Mesenchymal stem cell (in vitro differentiated cells and primary cell): ENCODE data around the gene OTOG.

ENCODE experiments used
- DNase-seq: peaks from one replicate; pipeline ENCODE4 v3.0.0-alpha.2; 2013
- H2AFZ ChIP-seq: one replicate; pipeline ENCODE4 v1.6.1; 2013; ENCODE audit warnings: low read depth, mild to moderate bottlenecking, control low read depth, inconsistent platforms, low read length, moderate library complexity
- H2AK5ac ChIP-seq: 2 replicates; pipeline ENCODE4 v1.6.1; 2013; ENCODE audit warnings: low read length, moderate library complexity, mild to moderate bottlenecking, inconsistent platforms; ENCODE audit not compliant: severe bottlenecking
- H2BK120ac ChIP-seq: one replicate; pipeline ENCODE4 v1.6.1; 2013; ENCODE audit warnings: low read depth, mild to moderate bottlenecking, inconsistent platforms, low read length, moderate library complexity
- H2BK12ac ChIP-seq, 2 experiments: one replicate each; pipeline ENCODE4 v1.6.1; 2013; ENCODE audit warnings: inconsistent platforms in 2 of 2, low read length in 2 of 2, mild to moderate bottlenecking in 2 of 2, moderate library complexity in 2 of 2, control low read depth in 1 of 2
- H2BK15ac ChIP-seq: one replicate; pipeline ENCODE4 v1.6.1; 2013; ENCODE audit warnings: mild to moderate bottlenecking, low read depth, inconsistent platforms; ENCODE audit not compliant: poor library complexity, severe bottlenecking
- H2BK5ac ChIP-seq: 2 replicates; pipeline ENCODE4 v1.6.1; 2013; ENCODE audit warnings: low read depth, mild to moderate bottlenecking, low read length, control low read depth, inconsistent platforms; ENCODE audit not compliant: poor library complexity, severe bottlenecking
- H3K14ac ChIP-seq, 2 experiments: one replicate each; pipeline ENCODE4 v1.6.1; 2013; ENCODE audit warnings: inconsistent platforms in 2 of 2, low read length in 2 of 2, control low read depth in 1 of 2, mild to moderate bottlenecking in 1 of 2, moderate library complexity in 1 of 2
- H3K18ac ChIP-seq, 2 experiments: one replicate each; pipeline ENCODE4 v1.6.1; 2013; ENCODE audit warnings: inconsistent platforms in 2 of 2, low read length in 2 of 2, control low read depth in 1 of 2, low read depth in 1 of 2, mild to moderate bottlenecking in 1 of 2
- H3K23ac ChIP-seq, 2 experiments: one replicate each; pipeline ENCODE4 v1.6.1; 2013; ENCODE audit warnings: inconsistent platforms in 2 of 2, low read length in 2 of 2, mild to moderate bottlenecking in 2 of 2, moderate library complexity in 2 of 2, control low read depth in 1 of 2
- H3K27ac ChIP-seq: 2 replicates; pipeline ENCODE4 v1.5.1; 2013; ENCODE audit warnings: mild to moderate bottlenecking, moderate library complexity, low read length, control low read depth, inconsistent platforms; ENCODE audit not compliant: poor library complexity, severe bottlenecking
- H3K27me3 ChIP-seq, 2 experiments: 2 replicates each; pipeline versions ENCODE4 v1.6.1 to v1.7.0; 2013; ENCODE audit warnings: low read length in 2 of 2, mild to moderate bottlenecking in 2 of 2, moderate library complexity in 2 of 2, control low read depth in 1 of 2, inconsistent platforms in 1 of 2; ENCODE audit not compliant: control insufficient read depth in 1 of 2, insufficient read depth in 1 of 2
- H3K36me3 ChIP-seq, 2 experiments: 2 replicates each; pipeline versions ENCODE4 v1.6.1 to v1.7.0; 2013; ENCODE audit warnings: low read length in 2 of 2, control low read depth in 1 of 2, inconsistent platforms in 1 of 2, low read depth in 1 of 2, mild to moderate bottlenecking in 1 of 2; ENCODE audit not compliant: insufficient read depth in 2 of 2, control insufficient read depth in 1 of 2
- H3K4ac ChIP-seq, 2 experiments: one replicate each; pipeline ENCODE4 v1.6.1; 2013; ENCODE audit warnings: inconsistent platforms in 2 of 2, low read length in 2 of 2, mild to moderate bottlenecking in 2 of 2, moderate library complexity in 2 of 2, control low read depth in 1 of 2, low read depth in 1 of 2
- H3K4me1 ChIP-seq: 2 replicates; pipeline ENCODE4 v1.6.1; 2013; ENCODE audit warnings: low read depth, low read length, control low read depth; ENCODE audit not compliant: control insufficient read depth, insufficient read depth
- H3K4me2 ChIP-seq: 2 replicates; pipeline ENCODE4 v1.6.1; 2013; ENCODE audit warnings: low read length, mild to moderate bottlenecking, inconsistent platforms; ENCODE audit not compliant: poor library complexity, severe bottlenecking
- H3K4me3 ChIP-seq, 2 experiments: 2 replicates each; pipeline versions ENCODE4 v1.5.1 to v1.7.0; 2013; ENCODE audit warnings: low read length in 2 of 2, mild to moderate bottlenecking in 2 of 2, control low read depth in 1 of 2, low read depth in 1 of 2; ENCODE audit not compliant: insufficient read depth in 1 of 2
- H3K79me1 ChIP-seq: replicated peaks from 2 replicates; pipeline ENCODE4 v1.6.1; 2013; ENCODE audit warnings: mild to moderate bottlenecking, control low read depth, low read length, inconsistent platforms; ENCODE audit not compliant: poor library complexity, severe bottlenecking
- H3K9ac ChIP-seq: 2 replicates; pipeline ENCODE4 v1.7.0; 2013; ENCODE audit warnings: mild to moderate bottlenecking, low read length, moderate library complexity
- H3K9me3 ChIP-seq: 2 replicates; pipeline ENCODE4 v1.7.0; 2013; ENCODE audit warnings: mild to moderate bottlenecking, low read length; ENCODE audit not compliant: control insufficient read depth
- H4K8ac ChIP-seq: one replicate; pipeline ENCODE4 v1.6.1; 2013; ENCODE audit warnings: inconsistent platforms, mild to moderate bottlenecking, low read length, moderate library complexity
- H4K91ac ChIP-seq: one replicate; pipeline ENCODE4 v1.6.1; 2013; ENCODE audit warnings: mild to moderate bottlenecking, low read length, inconsistent platforms
- WGBS: methylation state at CpG from one replicate; pipeline ENCODE4 v1.1.7; 2013; ENCODE audit warnings: mixed read lengths; 5-methylcytosine and 5-hydroxymethylcytosine counted together

The OTOG gene

GRCh38 chr11:17533778-17534415 is 13.2 kb upstream of the OTOG start:
- Histone ChIP-seq H3K23ac (no peak overlapping the region), H3K4me3 (no peak overlapping the region), H2BK120ac (no peak overlapping the region), H4K91ac (no peak overlapping the region), H2AK5ac (no peak overlapping the region), H2AFZ (no peak overlapping the region), H3K4me1 (no peaks in the 10 kb centered on the region), H3K27ac (no peak overlapping the region), H3K4ac (no peak overlapping the region), H3K79me1 (no peaks in the 10 kb centered on the region), H2BK5ac (no peak overlapping the region), H3K27me3 (peaks cover 59 to 84% of the 10 kb centered on the region in 2 experiments), H3K4me2 (no peak overlapping the region), H2BK12ac (no peak overlapping the region), H3K18ac (no peak overlapping the region), H3K36me3 (no peaks in the 10 kb centered on the region), H3K9me3 (no peaks in the 10 kb centered on the region), H4K8ac (no peak overlapping the region), H3K9ac (no peak overlapping the region), H3K14ac (no peak overlapping the region), H2BK15ac (no peak overlapping the region)
- no peak for DNase-seq
- WGBS, result 61% methylated on average over 11 of the region's 11 CpGs

GRCh38 chr11:17535488-17535887 is 11.6 kb upstream of the OTOG start:
- Histone ChIP-seq H4K91ac (no peak overlapping the region), H3K79me1 (no peaks in the 10 kb centered on the region), H2BK12ac (no peak overlapping the region), H3K9me3 (no peaks in the 10 kb centered on the region), H3K4me1 (no peaks in the 10 kb centered on the region), H3K9ac (no peak overlapping the region), H3K18ac (no peak overlapping the region), H3K23ac (no peak overlapping the region), H2AK5ac (no peak overlapping the region), H3K4me3 (no peak overlapping the region), H3K14ac (no peak overlapping the region), H4K8ac (no peak overlapping the region), H3K4ac (no peak overlapping the region), H3K27me3 (peaks cover 49 to 81% of the 10 kb centered on the region in 2 experiments), H2BK15ac (no peak overlapping the region), H2BK5ac (no peak overlapping the region), H3K4me2 (no peak overlapping the region), H3K27ac (no peak overlapping the region), H2AFZ (no peak overlapping the region), H3K36me3 (no peaks in the 10 kb centered on the region), H2BK120ac (no peak overlapping the region)
- 100% methylated on average over 1 of the region's 3 CpGs for WGBS
- DNase-seq, result no peak

GRCh38 chr11:17537261-17537660 is 9.8 kb upstream of the OTOG start:
- Histone ChIP-seq H2BK12ac (no peak overlapping the region), H3K4me2 (no peak overlapping the region), H3K9me3 (no peaks in the 10 kb centered on the region)

GRCh38 chr11:17538054-17538453 is 9.0 kb upstream of the OTOG start:
- Histone ChIP-seq H3K4me3 (no peak overlapping the region), H3K79me1 (no peaks in the 10 kb centered on the region), H3K4me2 (no peak overlapping the region), H2AFZ (no peak overlapping the region), H3K4me1 (no peaks in the 10 kb centered on the region), H3K36me3 (no peaks in the 10 kb centered on the region), H4K8ac (no peak overlapping the region), H3K9me3 (no peaks in the 10 kb centered on the region), H3K23ac (no peak overlapping the region), H4K91ac (no peak overlapping the region), H2BK15ac (no peak overlapping the region), H3K27me3 (peaks cover 49 to 91% of the 10 kb centered on the region in 2 experiments), H3K9ac (no peak overlapping the region), H3K18ac (no peak overlapping the region), H2BK5ac (no peak overlapping the region), H2BK120ac (no peak overlapping the region), H2BK12ac (no peak overlapping the region), H3K4ac (no peak overlapping the region), H3K14ac (peak overlapping the region in 1 of 2 experiments; percentile 36), H3K27ac (no peak overlapping the region), H2AK5ac (no peak overlapping the region)
- DNase-seq, result no peak
- 100% methylated on average over 1 of the region's 1 CpG for WGBS

More at GRCh38 chr11:17537261-17537660, 9.8 kb upstream of the OTOG start:
- no peak overlapping the region for H2BK15ac ChIP-seq
- H2AK5ac ChIP-seq, result no peak overlapping the region
- H3K4me3 ChIP-seq, result no peak overlapping the region
- no peak overlapping the region for H2BK5ac ChIP-seq
- no peak overlapping the region for H3K23ac ChIP-seq
- H3K79me1 ChIP-seq, result no peaks in the 10 kb centered on the region
- H3K27ac ChIP-seq, result no peak overlapping the region
- H3K4ac ChIP-seq, result no peak overlapping the region
- H4K91ac ChIP-seq, result no peak overlapping the region
- H3K14ac ChIP-seq, result no peak overlapping the region
- 84% methylated on average over 8 of the region's 8 CpGs for WGBS
- no peak overlapping the region for H3K18ac ChIP-seq
- peaks cover 44 to 90% of the 10 kb centered on the region in 2 experiments for H3K27me3 ChIP-seq
- no peaks in the 10 kb centered on the region for H3K36me3 ChIP-seq
- no peak overlapping the region for H2BK120ac ChIP-seq
- H3K4me1 ChIP-seq, result no peaks in the 10 kb centered on the region
- no peak overlapping the region for H2AFZ ChIP-seq
- no peak overlapping the region for H4K8ac ChIP-seq
- DNase-seq, result no peak
- no peak overlapping the region for H3K9ac ChIP-seq
